Subcutaneous adipose tissue (tissue), 4 donors: ENCODE data around the gene PPP1R13B. TPM values are rescaled to one million over a fixed set of nuclear protein-coding genes. Genes with fewer than 3 reads are reported as not detected.

ENCODE experiments used
- CTCF ChIP-seq: fragments of 450-650 bp; IDR thresholded peaks from one replicate; pipeline ENCODE4 v1.5.1; 2016; ENCODE audit warnings: low read depth, mild to moderate bottlenecking, control low read depth, antibody characterized with exemption, moderate library complexity
- total RNA-seq, 4 donors: library from RNA; depleted of rRNA; stranded (reverse); fragments of >200 nt; gene quantifications; one replicate each; pipeline ENCODE4 v1.1.0, GENCODE V29; 2016

Gene PPP1R13B
- total RNA-seq, 4 donors from 2014 or later = 3.6 to 18.8 (median 8.6) TPM

DNA sequence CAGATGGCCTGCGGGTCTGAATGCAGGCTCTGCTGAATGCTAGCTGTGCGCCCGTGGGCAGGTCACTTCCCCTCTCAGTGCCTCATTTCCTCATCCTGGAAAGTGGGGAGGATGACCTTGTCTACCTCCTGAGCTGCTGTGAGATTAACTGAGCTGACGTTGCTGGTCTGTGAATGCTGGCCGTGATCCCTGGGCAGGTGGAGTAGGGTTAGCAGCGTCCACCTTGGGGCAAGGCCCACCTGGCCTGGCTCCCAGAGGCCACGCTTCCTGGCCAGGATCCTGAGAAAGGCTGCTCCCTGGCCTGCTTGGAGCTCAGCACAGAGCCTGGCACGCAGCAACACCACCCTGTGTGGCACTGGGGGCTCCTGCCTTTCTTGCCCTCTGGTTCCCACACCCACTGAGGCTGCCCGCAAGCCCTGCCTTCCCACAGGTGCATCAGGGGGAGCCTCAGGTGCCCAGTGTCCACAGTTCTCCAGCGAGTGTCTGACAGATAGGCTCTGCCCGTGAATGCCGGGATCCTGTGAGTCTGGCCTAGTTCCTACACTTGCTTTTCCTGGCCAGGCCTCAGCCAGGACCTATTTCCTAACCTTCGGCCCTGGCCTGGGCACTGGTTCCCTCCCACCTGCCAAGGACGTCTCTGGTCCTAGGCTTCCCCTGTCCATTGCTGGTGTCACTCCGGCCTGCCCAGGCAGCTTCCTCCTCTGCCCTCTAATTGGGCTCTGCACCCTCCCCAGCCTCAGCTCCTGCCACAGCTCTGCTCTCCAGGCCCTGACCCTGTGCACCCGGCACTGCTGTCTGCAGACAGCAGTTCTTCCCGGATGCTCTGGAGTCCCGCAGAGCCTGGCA, 43.7 kb upstream of the PPP1R13B start:
- TF ChIP-seq CTCF = no peak

DNA sequence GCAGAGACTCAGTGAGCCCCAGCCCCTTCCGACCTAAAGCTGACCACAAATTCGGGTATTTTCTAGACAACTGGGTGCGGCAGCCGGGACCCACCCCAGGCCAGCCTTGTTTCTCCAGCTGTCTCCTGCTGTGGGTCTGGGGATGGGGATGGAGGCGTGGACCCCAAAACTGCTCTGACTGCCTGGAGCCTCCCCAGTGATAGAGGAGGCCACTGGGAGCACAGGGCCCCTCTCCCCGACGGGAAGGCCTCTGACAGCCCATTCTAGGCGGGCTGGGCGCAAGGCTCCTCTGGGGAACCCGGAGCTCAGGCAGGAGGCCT, 42.6 kb upstream of the PPP1R13B start:
- TF ChIP-seq CTCF = no peak

- TF ChIP-seq CTCF = no peak
Observed at GRCh38 chr14:103889313-103890051, 42.1 kb upstream of the PPP1R13B start.

DNA sequence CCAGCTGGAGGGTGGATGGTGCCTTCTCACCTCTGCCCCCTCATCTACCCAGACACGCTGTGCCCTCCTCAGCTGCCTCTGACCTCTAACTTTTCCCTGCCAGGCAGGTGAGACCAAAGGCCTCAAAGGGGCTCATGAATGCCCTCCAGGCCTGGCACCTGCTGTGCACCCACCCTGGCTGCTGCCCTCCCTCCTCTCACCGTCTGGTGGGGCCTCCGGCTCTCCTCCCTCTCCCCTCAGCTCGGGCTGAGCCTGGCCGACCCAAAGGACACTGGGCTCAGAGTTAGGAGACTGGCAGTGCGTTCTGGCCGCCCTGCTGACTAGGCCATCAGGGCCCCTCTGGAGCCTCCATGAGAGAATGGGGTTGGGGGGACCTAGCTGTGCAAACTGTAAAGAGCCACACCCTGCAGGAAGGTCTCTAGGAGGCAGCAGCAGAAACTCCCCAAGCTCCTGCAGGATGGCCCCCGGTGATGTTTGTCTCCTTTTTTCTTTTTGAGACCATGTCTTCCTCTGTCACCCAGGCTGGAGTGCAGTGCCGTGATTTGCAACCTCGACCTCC, 40.3 kb upstream of the PPP1R13B start:
- TF ChIP-seq CTCF = no peak

DNA sequence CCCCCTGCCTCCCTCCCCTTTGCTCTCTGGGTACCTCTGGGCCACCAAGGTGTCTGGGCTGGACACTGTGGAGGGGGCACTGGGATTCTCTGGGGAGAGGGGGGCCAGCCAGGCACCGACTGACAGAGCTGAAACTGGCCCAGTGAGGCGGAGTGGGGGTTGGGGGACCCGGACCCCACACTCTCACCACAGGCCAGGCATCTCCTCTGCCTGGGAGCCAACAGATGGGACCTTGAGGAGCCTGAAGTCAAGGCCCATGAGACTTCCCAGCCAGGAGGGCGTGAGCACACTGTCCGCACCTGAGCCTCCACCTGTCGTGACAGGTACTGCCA, 39.8 kb upstream of the PPP1R13B start:
- TF ChIP-seq CTCF = no peak

DNA sequence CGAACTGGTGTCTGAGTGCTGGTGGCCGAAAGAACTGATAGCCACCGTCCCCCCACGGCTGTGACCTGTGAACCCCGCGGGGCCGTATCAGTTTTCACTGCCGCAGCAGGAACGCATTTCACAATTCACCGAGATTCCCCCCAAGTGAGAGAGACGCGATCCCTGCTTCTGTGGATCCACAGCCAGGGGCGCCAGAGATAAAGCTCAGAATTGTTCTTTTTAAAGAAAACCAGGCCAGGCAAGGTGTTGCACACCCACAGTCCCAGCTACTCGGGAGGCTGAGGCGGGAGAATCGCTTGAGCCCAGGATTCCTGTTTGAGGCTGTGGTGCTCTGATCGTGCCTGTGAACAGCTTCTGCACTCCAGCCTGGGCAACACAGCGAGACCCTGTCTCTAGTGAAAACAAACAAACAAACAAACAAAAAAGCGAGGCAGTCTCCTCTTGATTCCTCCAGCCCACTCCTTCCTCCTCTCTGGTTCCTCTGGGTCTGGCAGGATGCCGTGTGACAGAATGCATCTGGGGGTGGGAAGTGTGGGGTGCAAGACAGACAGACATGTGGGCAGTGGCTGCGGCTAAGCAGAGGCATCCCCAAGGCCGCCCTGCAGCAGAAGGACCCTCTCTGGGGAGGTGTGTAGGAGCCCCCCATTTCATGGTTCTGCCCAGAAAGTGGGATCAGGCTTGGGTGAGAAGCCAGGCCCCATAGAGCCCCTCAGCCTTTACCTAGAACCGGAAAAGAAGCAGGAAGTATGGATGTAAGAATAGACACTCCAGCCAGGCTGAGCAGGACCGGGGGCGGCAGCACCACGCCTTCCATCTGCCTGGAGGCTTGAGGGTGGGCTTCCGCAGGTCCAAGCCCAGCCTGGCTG, 39.2 kb upstream of the PPP1R13B start:
- no peak for TF ChIP-seq CTCF
